Body of pancreas (tissue), 4 donors: ENCODE results near the gene PIGS. TPM values are rescaled to one million over a fixed set of nuclear protein-coding genes. Genes with fewer than 3 reads are reported as not detected.
"Not testable (repeated sequence)": the region's sequence is repeated elsewhere in the genome, so short reads cannot be mapped to it uniquely, and the experiment has no call there.

Source experiments
- ATAC-seq: fragments of 150-250 bp; one replicate; pipeline ENCODE4 v1.9.1; 2016
- DNase-seq, 4 donors: peaks; one replicate each; pipeline ENCODE4 v3.0.0-alpha.2; 2019
- H3K27ac ChIP-seq, 4 donors: fragments of 200-600 bp; sonication (generic); 1 replicate in 3 of 4; 2 replicates in 1 of 4; pipeline versions ENCODE4 v1.5.1 to v1.6.1; 2016 to 2019; ENCODE audit warnings: mild to moderate bottlenecking in 1 of 4, mixed read lengths in 1 of 4, moderate library complexity in 1 of 4
- H3K27me3 ChIP-seq, 2 donors: fragments of 200-600 bp; sonication (generic); one replicate each; pipeline ENCODE4 v1.6.0; 2016; ENCODE audit warnings: mild to moderate bottlenecking in 1 of 2
- H3K36me3 ChIP-seq, 2 donors: fragments of 200-600 bp; sonication (generic); replicated peaks in 1 of 2; 2 replicates each; pipeline ENCODE4 v1.5.1; 2016; ENCODE audit warnings: low read depth in 2 of 2; ENCODE audit not compliant: insufficient read depth in 1 of 2
- H3K4me1 ChIP-seq: fragments of 200-600 bp; sonication (generic); one replicate; pipeline ENCODE4 v1.6.0; 2016
- H3K4me3 ChIP-seq, 2 donors: fragments of 200-600 bp; sonication (generic); 1 replicate in 1 of 2; 2 replicates in 1 of 2; pipeline ENCODE4 v1.5.1; 2016 to 2019
- H3K9me3 ChIP-seq, 3 donors: fragments of 200-600 bp; sonication (generic); 1 replicate in 2 of 3; 2 replicates in 1 of 3; pipeline ENCODE4 v1.5.1; 2016
- CTCF ChIP-seq, 7 experiments: fragments of 450-650 bp in 4 of 7; fragments of 200-600 bp in 3 of 7; sonication (generic) in 3 of 7; IDR thresholded peaks; one replicate each; pipeline ENCODE4 v1.5.1; 2016 to 2019; ENCODE audit warnings: antibody characterized with exemption in 7 of 7
- POLR2A ChIP-seq, 3 donors: fragments of 450-650 bp; IDR thresholded peaks; one replicate each; pipeline ENCODE4 v1.6.1; 2016; ENCODE audit warnings: antibody characterized with exemption in 3 of 3, mild to moderate bottlenecking in 2 of 3
- WGBS, 2 donors: methylation state at CpG; one replicate each; pipeline ENCODE4 v1.1.5; 2017; 5-methylcytosine and 5-hydroxymethylcytosine counted together
- intact Hi-C: fragments of 100-400 bp; cut with DNase I; formaldehyde crosslinking; loops from one replicate; pipeline ENCODE4 v1.15.1; 2023
- total RNA-seq, 2 donors: library from RNA; depleted of rRNA; stranded (reverse); fragments of >200 nt; gene quantifications; one replicate each; pipeline ENCODE4 v1.1.0, GENCODE V29; 2016

The PIGS gene
- total RNA-seq, 2 donors from 2014 or later = 11.7 to 12.2 TPM

GRCh38 chr17:28524476-28525424, 46.6 kb downstream of the PIGS start:
- DNase-seq (peak; percentile 51 to 89 (median 70)), ATAC-seq (peak; percentile 83)
- Histone ChIP-seq H3K4me1 (peaks cover 33% of the 10 kb centered on the region), H3K27me3 (no peaks in the 10 kb centered on the region), H3K9me3 (no peaks in the 10 kb centered on the region), H3K27ac (peak overlapping the region; percentile 13 to 69 (median 62)), H3K36me3 (no peaks in the 10 kb centered on the region), H3K4me3 (no peak overlapping the region)
- WGBS, 2 donors = 78 to 84% methylated on average over 25 of the region's 25 CpGs
- intact Hi-C loops = no loop called here
- TF ChIP-seq CTCF (IDR thresholded peaks at IDR 0.05) (peak in 1 of 7 experiments; percentile 0), POLR2A (IDR thresholded peaks at IDR 0.05) (no peak)

GRCh38 chr17:28523876-28524275, 47.4 kb downstream of the PIGS start:
- H3K36me3 ChIP-seq = no peaks in the 10 kb centered on the region
- DNase-seq = no peak
- H3K9me3 ChIP-seq = no peaks in the 10 kb centered on the region
- no peak overlapping the region for H3K4me3 ChIP-seq
- peaks cover 33% of the 10 kb centered on the region for H3K4me1 ChIP-seq
- H3K27me3 ChIP-seq = no peaks in the 10 kb centered on the region
- 88 to 100% methylated on average over 2 to 15 of the region's 15 CpGs for WGBS, 2 donors
- no peak for ATAC-seq
- TF ChIP-seq POLR2A (IDR thresholded peaks at IDR 0.05) (no peak), CTCF (IDR thresholded peaks at IDR 0.05) (no peak)
- intact Hi-C loops = no loop called here
- no peak overlapping the region for H3K27ac ChIP-seq

GRCh38 chr17:28523186-28523585, 48.1 kb downstream of the PIGS start:
- WGBS, 2 donors = 84 to 91% methylated on average over 4 to 6 of the region's 6 CpGs
- Histone ChIP-seq H3K4me1 (peaks cover 33% of the 10 kb centered on the region), H3K9me3 (no peaks in the 10 kb centered on the region), H3K4me3 (no peak overlapping the region), H3K36me3 (no peaks in the 10 kb centered on the region), H3K27me3 (no peaks in the 10 kb centered on the region), H3K27ac (no peak overlapping the region)
- TF ChIP-seq CTCF (IDR thresholded peaks at IDR 0.05) = no peak
- no peak for TF ChIP-seq POLR2A (IDR thresholded peaks at IDR 0.05)
- DNase-seq = no peak
- ATAC-seq = no peak
- intact Hi-C loops = no loop called here

- DNase-seq, H3K27me3 ChIP-seq, H3K9me3 ChIP-seq, intact Hi-C loops, ATAC-seq, H3K27ac ChIP-seq, H3K36me3 ChIP-seq, H3K4me3 ChIP-seq: not testable (repeated sequence)
- peaks cover 24% of the 10 kb centered on the region for H3K4me1 ChIP-seq
- WGBS, 2 donors = 80 to 94% methylated on average over 4 of the region's 4 CpGs
These were observed 49.0 kb downstream of the PIGS start for GRCh38 chr17:28522281-28522680.

- no peak overlapping the region for H3K4me3 ChIP-seq
- no peak overlapping the region for H3K27ac ChIP-seq
- 77 to 82% methylated on average over 9 to 14 of the region's 21 CpGs for WGBS, 2 donors
- intact Hi-C loops = no loop called here
- DNase-seq (no peak), ATAC-seq (no peak)
- H3K27me3 ChIP-seq = no peaks in the 10 kb centered on the region
- H3K4me1 ChIP-seq = peaks cover 21% of the 10 kb centered on the region
- H3K36me3 ChIP-seq = no peaks in the 10 kb centered on the region
- H3K9me3 ChIP-seq = no peaks in the 10 kb centered on the region
- TF ChIP-seq CTCF (IDR thresholded peaks at IDR 0.05) = no peak
- no peak for TF ChIP-seq POLR2A (IDR thresholded peaks at IDR 0.05)
These were observed 49.8 kb downstream of the PIGS start for GRCh38 chr17:28521311-28522085.
